ENCODE results near the gene LHX3. TPM values are rescaled to one million over a fixed set of nuclear protein-coding genes. Genes with fewer than 3 reads are reported as not detected.
"Not testable (repeated sequence)": the region's sequence is repeated elsewhere in the genome, so short reads cannot be mapped to it uniquely, and the experiment has no call there.

Gene LHX3
- total RNA-seq, 2 experiments from 2014 or later = not detected

DNA sequence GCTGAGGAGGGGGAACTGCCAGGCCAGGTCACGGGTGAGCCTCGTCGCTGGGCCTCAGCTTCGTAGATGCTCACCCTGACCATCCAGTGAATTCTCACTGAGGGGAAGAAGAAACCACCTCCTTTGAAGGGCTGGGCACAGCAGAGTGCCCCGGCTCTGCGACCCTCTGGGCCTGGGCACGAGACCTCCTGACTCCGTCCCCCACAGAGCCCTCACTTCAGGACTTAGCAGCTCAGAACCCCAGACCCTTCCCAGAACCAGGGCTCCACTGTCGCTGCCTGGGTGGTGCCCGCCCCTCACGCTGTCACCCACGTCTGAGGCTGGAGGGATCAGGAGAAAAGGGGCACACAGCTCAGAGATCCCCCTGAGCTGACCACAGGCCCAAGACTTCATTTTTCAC, 52.0 kb downstream of the LHX3 start:
- H3K27ac Mint-ChIP-seq = no peak overlapping the region
- no peak for DNase-seq
- no peak overlapping the region for H3K4me3 Mint-ChIP-seq
- peaks cover 8% of the 10 kb centered on the region for H3K27me3 Mint-ChIP-seq (ENCODE audit: low read depth)
- H3K9me3 Mint-ChIP-seq = no peaks in the 10 kb centered on the region
- H3K4me1 Mint-ChIP-seq (ENCODE audit: low read depth) = no peaks in the 10 kb centered on the region
- H3K36me3 Mint-ChIP-seq (ENCODE audit: low read depth) = no peaks in the 10 kb centered on the region
- CTCF ChIA-PET = no interaction called here
- intact Hi-C loops (cut with micrococcal nuclease) = no loop called here

DNA sequence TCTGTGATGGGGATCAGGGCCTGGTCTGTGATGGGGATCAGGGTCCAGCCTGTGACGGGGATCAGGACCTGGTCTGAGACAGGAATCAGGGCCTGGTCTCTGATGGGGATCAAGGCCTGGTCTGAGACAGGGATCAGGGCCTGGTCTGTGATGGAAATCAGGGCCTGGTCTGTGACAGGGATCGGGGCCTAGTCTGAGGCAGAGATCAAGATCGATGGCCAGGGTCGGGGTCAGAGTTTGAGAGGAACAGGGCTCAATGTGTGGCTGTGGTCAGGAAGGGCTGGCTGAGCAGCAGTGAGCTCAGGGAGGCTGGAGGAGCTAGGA, 52.4 kb downstream of the LHX3 start:
- no peaks in the 10 kb centered on the region for H3K4me1 Mint-ChIP-seq (ENCODE audit: low read depth)
- no peaks in the 10 kb centered on the region for H3K9me3 Mint-ChIP-seq
- H3K27me3 Mint-ChIP-seq (ENCODE audit: low read depth) = peaks cover 8% of the 10 kb centered on the region
- no peaks in the 10 kb centered on the region for H3K36me3 Mint-ChIP-seq (ENCODE audit: low read depth)
- DNase-seq = no peak
- H3K4me3 Mint-ChIP-seq = no peak overlapping the region
- no peak overlapping the region for H3K27ac Mint-ChIP-seq
- intact Hi-C loops (cut with micrococcal nuclease) = no loop called here
- CTCF ChIA-PET = no interaction called here

DNA sequence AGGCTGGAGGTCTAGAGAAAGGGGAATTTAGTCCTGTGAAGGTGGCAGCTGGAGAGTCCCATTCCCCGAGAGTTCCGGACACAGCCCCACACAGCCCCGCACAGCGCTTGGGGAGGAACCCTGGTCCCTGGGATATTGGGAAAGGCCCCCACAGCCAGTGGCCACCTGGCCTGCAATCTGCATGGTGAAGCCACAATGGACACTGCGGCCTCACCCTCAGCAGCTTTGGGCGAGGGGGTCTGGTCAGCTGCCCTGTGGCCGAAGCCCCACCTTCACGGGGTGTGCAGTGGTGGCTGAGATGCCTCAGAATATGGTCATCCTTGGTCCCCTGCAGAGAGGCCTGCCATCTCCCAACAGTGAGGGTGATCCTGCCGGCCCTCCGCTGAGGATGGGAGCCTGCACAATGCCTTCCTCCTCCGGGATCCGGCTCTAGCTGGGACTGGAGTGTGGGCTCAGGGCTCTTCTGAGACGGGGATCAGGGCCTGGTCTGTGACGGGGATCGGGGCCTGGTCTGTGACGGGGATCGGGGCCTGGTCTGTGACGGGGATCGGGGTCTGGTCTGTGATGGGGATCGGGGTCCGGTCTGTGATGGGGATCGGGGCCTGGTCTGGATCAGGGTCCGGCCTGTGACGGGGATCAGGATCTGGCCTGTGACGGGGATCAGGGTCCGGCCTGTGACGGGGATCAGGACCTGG, 52.9 kb downstream of the LHX3 start:
- intact Hi-C loops (cut with micrococcal nuclease) = no loop called here
- no peak overlapping the region for H3K27ac Mint-ChIP-seq
- no peaks in the 10 kb centered on the region for H3K36me3 Mint-ChIP-seq (ENCODE audit: low read depth)
- CTCF ChIA-PET = interaction anchor here (0.9 kb wide), 1 partner anchor 131 kb away, joined by 3 read pairs; no protein-coding TSS in a partner anchor
- H3K9me3 Mint-ChIP-seq = no peaks in the 10 kb centered on the region
- H3K4me1 Mint-ChIP-seq (ENCODE audit: low read depth) = no peaks in the 10 kb centered on the region
- H3K27me3 Mint-ChIP-seq (ENCODE audit: low read depth) = peaks cover 8% of the 10 kb centered on the region
- no peak overlapping the region for H3K4me3 Mint-ChIP-seq
- no peak for DNase-seq

DNA sequence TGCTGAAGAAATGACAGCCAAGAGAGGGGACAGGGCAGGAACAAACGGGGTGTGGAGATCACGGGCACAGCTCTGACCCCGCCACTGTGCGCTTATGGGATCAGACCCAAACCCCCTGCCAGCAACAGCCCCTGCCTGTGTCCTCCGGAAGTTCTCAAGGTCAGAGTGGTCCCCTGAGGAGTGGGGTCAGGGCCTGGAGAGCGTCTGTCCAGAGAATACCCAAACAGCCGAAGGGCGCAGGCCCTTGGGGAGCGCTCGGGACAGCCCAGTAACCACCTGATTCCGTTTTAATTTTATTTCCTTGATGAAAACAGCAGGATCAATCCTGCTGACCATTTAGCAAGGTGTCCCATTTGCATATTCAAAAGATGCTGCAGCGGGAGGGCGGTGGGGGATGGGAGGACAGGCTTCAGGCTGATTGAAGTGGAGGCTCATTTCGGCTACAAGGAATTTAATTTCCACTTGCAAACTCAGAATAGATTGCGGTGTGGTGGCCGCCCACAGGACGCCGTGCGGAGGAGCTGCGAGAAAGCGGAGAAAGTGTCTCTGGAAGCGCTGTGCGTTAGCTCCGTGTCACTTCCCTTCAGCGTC, 53.6 kb downstream of the LHX3 start:
- no peaks in the 10 kb centered on the region for H3K9me3 Mint-ChIP-seq
- no peak for DNase-seq
- CTCF ChIA-PET = interaction anchor here (0.6 to 0.9 kb wide), 2 partner anchors 62 to 132 kb away, joined by 3 read pairs; no protein-coding TSS in a partner anchor
- no peaks in the 10 kb centered on the region for H3K36me3 Mint-ChIP-seq (ENCODE audit: low read depth)
- peaks cover 8% of the 10 kb centered on the region for H3K27me3 Mint-ChIP-seq (ENCODE audit: low read depth)
- intact Hi-C loops (cut with micrococcal nuclease) = no loop called here
- H3K4me1 Mint-ChIP-seq (ENCODE audit: low read depth) = no peaks in the 10 kb centered on the region
- no peak overlapping the region for H3K27ac Mint-ChIP-seq
- H3K4me3 Mint-ChIP-seq = no peak overlapping the region

DNA sequence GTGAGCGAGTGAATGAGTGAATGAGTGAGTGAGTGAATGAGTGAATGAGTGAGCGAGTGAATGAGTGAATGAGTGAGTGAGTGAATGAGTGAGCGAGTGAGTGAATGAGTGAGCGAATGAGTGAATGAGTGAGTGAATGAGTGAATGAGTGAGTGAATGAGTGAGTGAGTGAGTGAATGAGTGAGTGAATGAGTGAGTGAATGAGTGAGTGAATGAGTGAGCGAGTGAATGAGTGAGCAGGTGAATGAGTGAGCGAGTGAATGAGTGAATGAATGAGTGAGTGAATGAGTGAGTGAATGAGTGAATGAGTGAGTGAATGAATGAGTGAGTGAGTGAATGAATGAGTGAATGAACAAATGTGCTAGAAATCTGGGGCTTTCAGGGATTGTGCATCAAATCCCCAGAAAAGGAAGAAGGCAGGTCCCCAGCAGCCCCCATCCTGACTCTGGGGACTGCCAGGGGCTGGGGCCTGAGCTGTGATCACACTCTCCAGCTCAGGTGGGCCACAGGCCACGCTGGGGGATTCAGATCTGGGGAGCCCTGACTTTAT, 54.2 kb downstream of the LHX3 start:
- H3K27me3 Mint-ChIP-seq (ENCODE audit: low read depth) = peaks cover 11% of the 10 kb centered on the region
- intact Hi-C loops (cut with micrococcal nuclease); H3K27ac Mint-ChIP-seq; DNase-seq; H3K4me3 Mint-ChIP-seq; H3K4me1 Mint-ChIP-seq (ENCODE audit: low read depth); H3K9me3 Mint-ChIP-seq; H3K36me3 Mint-ChIP-seq (ENCODE audit: low read depth): not testable (repeated sequence)
- CTCF ChIA-PET = interaction anchor here (0.6 kb wide), 1 partner anchor 61 kb away, joined by 3 read pairs; no protein-coding TSS in a partner anchor

DNA sequence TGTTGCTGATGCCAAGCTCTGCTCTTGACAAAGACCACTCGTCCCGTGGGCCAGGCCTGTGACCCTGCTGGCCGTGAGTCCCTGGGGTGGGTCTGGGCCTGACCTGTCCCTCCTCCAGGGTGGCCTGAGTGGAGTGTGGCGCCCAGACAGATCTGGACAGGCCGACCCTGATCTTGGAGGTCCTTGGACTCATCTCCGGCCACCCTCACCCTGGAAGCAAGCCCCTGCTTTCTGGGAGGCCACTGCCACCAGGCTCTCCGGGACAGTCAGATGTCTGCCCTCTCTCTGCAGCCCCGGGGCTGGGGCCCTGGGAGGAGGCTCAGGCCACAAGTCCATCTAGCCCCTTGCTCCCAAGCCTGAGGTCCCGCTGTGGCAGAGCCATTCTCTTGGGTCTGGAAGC, 55.1 kb downstream of the LHX3 start:
- no peak for DNase-seq
- CTCF ChIA-PET = no interaction called here
- H3K4me3 Mint-ChIP-seq = no peak overlapping the region
- no peaks in the 10 kb centered on the region for H3K9me3 Mint-ChIP-seq
- peaks cover 7% of the 10 kb centered on the region for H3K27me3 Mint-ChIP-seq (ENCODE audit: low read depth)
- no peak overlapping the region for H3K27ac Mint-ChIP-seq
- no peaks in the 10 kb centered on the region for H3K4me1 Mint-ChIP-seq (ENCODE audit: low read depth)
- H3K36me3 Mint-ChIP-seq (ENCODE audit: low read depth) = no peaks in the 10 kb centered on the region
- intact Hi-C loops (cut with micrococcal nuclease) = no loop called here

DNA sequence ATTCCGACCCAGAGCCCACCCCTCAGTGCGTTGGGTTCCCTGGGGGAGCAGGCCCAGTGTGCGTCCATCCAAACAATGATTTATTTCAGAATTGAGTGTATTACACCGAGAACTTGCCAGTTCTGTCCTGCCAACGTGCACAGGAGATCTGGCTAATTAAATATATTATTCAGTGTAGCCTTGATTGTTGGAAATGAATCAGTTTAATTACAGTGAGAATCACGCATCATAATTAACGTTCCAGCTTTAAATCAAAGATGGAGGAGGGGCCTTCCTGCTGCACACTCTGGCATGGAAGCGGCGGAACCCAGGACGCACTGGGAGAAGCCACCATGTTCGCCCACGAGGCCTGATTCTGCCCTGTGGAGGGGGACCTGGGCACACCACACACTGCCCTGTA, 55.6 kb downstream of the LHX3 start:
- Mint-ChIP-seq H3K9me3 (no peaks in the 10 kb centered on the region), H3K27me3 (ENCODE audit: low read depth) (peaks cover 10% of the 10 kb centered on the region), H3K36me3 (ENCODE audit: low read depth) (no peaks in the 10 kb centered on the region), H3K27ac (no peak overlapping the region), H3K4me3 (no peak overlapping the region), H3K4me1 (ENCODE audit: low read depth) (no peaks in the 10 kb centered on the region)
- no peak for DNase-seq
- intact Hi-C loops (cut with micrococcal nuclease) = no loop called here
- CTCF ChIA-PET = no interaction called here

DNA sequence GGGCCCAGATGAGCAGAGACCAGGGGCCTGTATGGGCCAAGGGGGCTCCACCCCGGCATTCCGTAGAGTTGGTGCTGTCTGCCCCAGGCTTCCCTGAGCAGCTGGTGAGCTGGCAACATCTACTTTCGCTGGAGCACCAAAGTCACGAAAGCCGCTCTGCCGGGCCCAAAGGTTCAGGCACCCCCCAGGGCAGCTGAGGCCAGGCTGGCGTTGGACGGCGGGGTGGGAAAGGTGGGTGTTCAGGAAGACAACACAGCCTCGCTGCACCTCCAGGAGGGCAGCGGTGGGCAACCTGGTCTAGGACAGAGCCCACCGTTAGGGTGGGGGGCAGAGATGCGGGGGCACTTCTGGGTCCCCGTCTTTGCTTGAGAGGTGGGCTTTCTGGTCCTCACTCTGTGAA, 56.2 kb downstream of the LHX3 start:
- H3K9me3 Mint-ChIP-seq = no peaks in the 10 kb centered on the region
- no peak overlapping the region for H3K4me3 Mint-ChIP-seq
- CTCF ChIA-PET = no interaction called here
- no peaks in the 10 kb centered on the region for H3K4me1 Mint-ChIP-seq (ENCODE audit: low read depth)
- H3K27me3 Mint-ChIP-seq (ENCODE audit: low read depth) = peaks cover 10% of the 10 kb centered on the region
- no peak overlapping the region for H3K27ac Mint-ChIP-seq
- no peak for DNase-seq
- no peaks in the 10 kb centered on the region for H3K36me3 Mint-ChIP-seq (ENCODE audit: low read depth)
- intact Hi-C loops (cut with micrococcal nuclease) = no loop called here

DNA sequence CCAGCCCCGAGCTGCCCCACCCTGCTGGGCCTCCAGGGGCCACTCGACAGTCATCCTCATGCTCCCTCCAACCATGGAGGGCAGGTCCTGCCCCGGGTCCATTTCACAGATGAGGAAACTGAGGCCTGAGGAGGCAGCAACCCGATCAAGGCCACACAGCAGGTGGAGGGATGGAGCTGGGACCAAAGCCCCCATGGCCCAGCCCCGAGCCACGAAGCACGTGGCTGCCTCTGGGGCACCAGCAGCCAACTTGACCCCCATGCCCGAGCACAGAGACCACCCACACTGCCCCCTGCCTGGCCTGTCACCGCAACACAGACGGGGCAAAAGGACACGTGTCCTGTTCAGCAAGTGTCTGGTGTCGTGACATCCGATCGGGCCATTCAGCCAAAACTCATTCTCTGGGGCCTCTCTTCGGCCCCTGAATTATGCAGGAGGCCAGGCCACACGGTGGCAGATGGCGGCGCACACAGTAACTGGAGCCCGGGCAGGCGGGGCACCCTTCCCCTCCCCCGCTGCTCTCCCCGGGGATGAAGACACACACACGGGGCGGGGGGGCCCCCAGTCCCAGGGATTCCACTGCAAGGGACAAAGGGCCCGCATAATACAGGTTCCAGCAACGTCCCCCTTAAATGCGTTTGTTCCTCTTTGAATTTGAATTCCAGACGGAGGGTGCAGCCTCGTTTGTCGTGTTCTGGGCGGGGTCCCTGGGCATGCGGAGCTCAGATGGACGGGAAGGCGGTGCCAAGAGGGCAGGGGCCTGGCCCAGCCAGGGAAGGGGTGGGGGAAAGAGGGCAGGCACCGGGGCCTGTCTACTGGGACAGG, 56.8 kb downstream of the LHX3 start:
- CTCF ChIA-PET = no interaction called here

DNA sequence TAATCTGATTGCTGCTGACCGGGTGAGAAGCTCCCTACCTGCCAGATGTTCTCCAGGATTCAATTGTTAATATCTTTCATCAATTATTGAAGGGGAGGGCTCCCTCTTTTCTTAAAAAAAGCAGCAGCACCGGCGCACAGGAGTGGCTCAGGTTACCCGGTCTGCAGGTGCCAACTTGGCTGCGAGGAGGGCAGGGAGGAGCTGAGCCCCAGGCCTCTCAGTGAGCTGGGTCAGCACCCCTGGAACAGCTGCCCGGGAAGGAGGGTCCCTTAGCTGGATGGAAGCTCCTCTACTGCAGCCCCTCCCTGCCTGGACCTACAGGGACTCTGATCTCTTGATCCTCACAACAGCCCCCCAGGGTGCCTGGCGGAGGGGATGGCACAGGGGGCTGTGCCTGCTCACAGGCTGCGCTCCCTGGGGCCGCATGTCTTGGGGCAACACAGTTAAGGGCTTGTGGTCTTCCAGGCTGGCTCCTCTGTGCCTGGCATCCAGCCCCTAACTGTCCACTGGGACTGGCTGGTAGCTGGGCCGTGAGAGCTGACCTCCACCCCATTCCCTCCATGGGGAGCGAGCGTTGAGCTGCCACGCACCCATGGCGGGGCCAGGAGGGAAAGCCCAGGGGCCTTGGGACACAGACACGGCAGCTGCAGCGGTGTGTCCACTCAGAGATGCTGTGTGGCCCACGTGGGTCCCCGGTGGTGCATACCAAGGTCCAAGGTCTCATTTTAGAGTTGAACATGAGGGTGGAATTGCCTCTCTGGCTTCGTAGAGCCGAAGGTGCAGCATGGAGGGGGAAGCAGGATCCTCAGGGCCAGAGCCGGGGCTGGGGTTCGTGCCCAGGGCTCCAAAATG, 57.7 kb downstream of the LHX3 start:
- Mint-ChIP-seq H3K4me1 (ENCODE audit: low read depth) (no peaks in the 10 kb centered on the region), H3K27me3 (ENCODE audit: low read depth) (peaks cover 10% of the 10 kb centered on the region), H3K36me3 (ENCODE audit: low read depth) (no peaks in the 10 kb centered on the region), H3K4me3 (no peak overlapping the region), H3K9me3 (no peaks in the 10 kb centered on the region), H3K27ac (no peak overlapping the region)
- no peak for DNase-seq
- intact Hi-C loops (cut with micrococcal nuclease) = no loop called here
- CTCF ChIA-PET = no interaction called here

More for the DNA sequence above, 56.8 kb downstream of the LHX3 start:
- no peaks in the 10 kb centered on the region for H3K9me3 Mint-ChIP-seq
- no peak for DNase-seq
- peaks cover 10% of the 10 kb centered on the region for H3K27me3 Mint-ChIP-seq (ENCODE audit: low read depth)
- H3K4me3 Mint-ChIP-seq = no peak overlapping the region
- no peaks in the 10 kb centered on the region for H3K36me3 Mint-ChIP-seq (ENCODE audit: low read depth)
- no peaks in the 10 kb centered on the region for H3K4me1 Mint-ChIP-seq (ENCODE audit: low read depth)
- no peak overlapping the region for H3K27ac Mint-ChIP-seq
- intact Hi-C loops (cut with micrococcal nuclease) = no loop called here

All from activated naive CD4-positive, alpha-beta T cell treated with anti-CD3 and anti-CD28 coated beads for 36 hours (primary cell).